Erythroblast (primary cell): ENCODE results near the gene SPRYD4.
"Not testable (repeated sequence)": the region's sequence is repeated elsewhere in the genome, so short reads cannot be mapped to it uniquely, and the experiment has no call there.

ENCODE experiments used
- DNase-seq, 2 experiments: peaks; one replicate each; lab custom pipeline; 2025; lab: John Stamatoyannopoulos, UW
- GATA1 ChIP-seq: IDR thresholded peaks from 2 replicates; pipeline ENCODE4 v1.6.1; 2011; ENCODE audit warnings: low read depth, mild to moderate bottlenecking, control low read depth, low read length, moderate library complexity
- POLR2A ChIP-seq: IDR thresholded peaks from 2 replicates; pipeline ENCODE4 v1.6.1; 2011; ENCODE audit warnings: mild to moderate bottlenecking, low read length

Gene SPRYD4

GRCh38 chr12:56488041-56488955 lies 19.9 kb downstream of the SPRYD4 start, which contains the start of gene GLS2:
GLS2 (minus strand) TSS chr12:56488161; CDS start chr12:56488118, 43 bp downstream.
- peak; percentile 46 to 52 for DNase-seq
- no peak for TF ChIP-seq POLR2A
- no peak for TF ChIP-seq GATA1

- no peak for DNase-seq
- no peak for TF ChIP-seq POLR2A
- no peak for TF ChIP-seq GATA1
Measured at GRCh38 chr12:56490360-56490759, 22.0 kb downstream of the SPRYD4 start.

- DNase-seq = not testable (repeated sequence)
Measured at GRCh38 chr12:56493409-56494105, 25.2 kb downstream of the SPRYD4 start.

- not testable (repeated sequence) for DNase-seq
Measured at GRCh38 chr12:56494106-56494415, 25.7 kb downstream of the SPRYD4 start.

- DNase-seq = not testable (repeated sequence)
Measured at GRCh38 chr12:56494481-56494880, 26.1 kb downstream of the SPRYD4 start.

- DNase-seq = peak; percentile 45 to 59
Measured at GRCh38 chr12:56496704-56497103, 28.3 kb downstream of the SPRYD4 start.

- not testable (repeated sequence) for DNase-seq
Measured at GRCh38 chr12:56498126-56498902, 29.9 kb downstream of the SPRYD4 start.

GRCh38 chr12:56499452-56499851 lies 31.1 kb downstream of the SPRYD4 start:
- not testable (repeated sequence) for DNase-seq

GRCh38 chr12:56499879-56500278 lies 31.5 kb downstream of the SPRYD4 start:
- not testable (repeated sequence) for DNase-seq

- TF ChIP-seq GATA1 (no peak), POLR2A (no peak)
Measured at GRCh38 chr12:56510786-56511185, 42.4 kb downstream of the SPRYD4 start.

GRCh38 chr12:56514014-56514318 lies 45.6 kb downstream of the SPRYD4 start:
- not testable (repeated sequence) for DNase-seq

More at GRCh38 chr12:56510786-56511185, 42.4 kb downstream of the SPRYD4 start:
- DNase-seq = no peak

- no peak for DNase-seq
- no peak for TF ChIP-seq GATA1
- no peak for TF ChIP-seq POLR2A
Measured at GRCh38 chr12:56517854-56518253, 49.5 kb downstream of the SPRYD4 start.

GRCh38 chr12:56518570-56518969 lies 50.2 kb downstream of the SPRYD4 start:
- TF ChIP-seq POLR2A (no peak), GATA1 (no peak)
- DNase-seq = no peak

GRCh38 chr12:56520048-56520447 lies 51.7 kb downstream of the SPRYD4 start:
- TF ChIP-seq GATA1 = no peak
- TF ChIP-seq POLR2A = no peak
- DNase-seq = no peak

- DNase-seq = no peak
- no peak for TF ChIP-seq GATA1
Measured at GRCh38 chr12:56520506-56520905, 52.1 kb downstream of the SPRYD4 start.
